HepG2 (cell line): ENCODE measurements around the gene TFRC. TPM values are rescaled to one million over a fixed set of nuclear protein-coding genes. Genes with fewer than 3 reads are reported as not detected.

ENCODE experiments used
- AHR ChIP-seq: IDR thresholded peaks from 2 replicates; pipeline ENCODE4 v1.6.1; 2018; ENCODE audit warnings: missing genetic modification reagents, missing compliant biosample characterization
- KAT7 ChIP-seq: IDR thresholded peaks from 2 replicates; pipeline ENCODE4 v1.6.1; 2018; ENCODE audit warnings: borderline replicate concordance, missing compliant biosample characterization
- RARG ChIP-seq: sonication (generic); formaldehyde crosslinking; IDR thresholded peaks from 2 replicates; pipeline ENCODE4 v1.4.0; 2020; ENCODE audit warnings: low read depth, mild to moderate bottlenecking, missing genetic modification reagents
- RNF2 ChIP-seq: fragments of 450-650 bp; conservative IDR thresholded peaks from 2 replicates; pipeline ENCODE4 v1.6.1; 2016; ENCODE audit warnings: low read depth
- SP2 ChIP-seq: sonication (generic); formaldehyde crosslinking; IDR thresholded peaks from 2 replicates; pipeline ENCODE4 v1.5.1; 2020; ENCODE audit warnings: mild to moderate bottlenecking, missing genetic modification reagents
- TIGD3 ChIP-seq: sonication (generic); formaldehyde crosslinking; IDR thresholded peaks from 2 replicates; pipeline ENCODE4 v1.5.1; 2020; ENCODE audit warnings: mild to moderate bottlenecking, missing genetic modification reagents, borderline replicate concordance
- TMF1 ChIP-seq: sonication (generic); formaldehyde crosslinking; IDR thresholded peaks from 2 replicates; pipeline ENCODE4 v1.8.1; 2022; ENCODE audit warnings: low read depth, missing genetic modification reagents
- TOE1 ChIP-seq: sonication (generic); formaldehyde crosslinking; IDR thresholded peaks from 2 replicates; pipeline ENCODE4 v1.4.0; 2020; ENCODE audit warnings: mild to moderate bottlenecking, missing genetic modification reagents
- U2AF2 ChIP-seq: fragments of 200-400 bp; formaldehyde crosslinking; IDR thresholded peaks from 2 replicates; pipeline ENCODE4 v1.6.1; 2017; ENCODE audit warnings: low read depth, mild to moderate bottlenecking, low read length
- USF2 ChIP-seq, 2 experiments: sonication (generic) in 1 of 2; formaldehyde crosslinking in 1 of 2; IDR thresholded peaks; 2 replicates each; pipeline versions ENCODE4 v1.5.1 to v1.6.1; 2011 to 2020; ENCODE audit warnings: borderline replicate concordance in 1 of 2, low read depth in 1 of 2, low read length in 1 of 2, mild to moderate bottlenecking in 1 of 2, missing genetic modification reagents in 1 of 2, moderate library complexity in 1 of 2
- ZBTB33 ChIP-seq: sonication (generic); formaldehyde crosslinking; IDR thresholded peaks from 2 replicates; pipeline ENCODE4 v1.4.0; 2020; ENCODE audit warnings: missing genetic modification reagents
- ZNF17 ChIP-seq: sonication (generic); formaldehyde crosslinking; IDR thresholded peaks from 2 replicates; pipeline ENCODE4 v1.5.0; 2020; ENCODE audit warnings: mild to moderate bottlenecking, missing genetic modification reagents
- ZNF766 ChIP-seq: sonication (generic); formaldehyde crosslinking; IDR thresholded peaks from 2 replicates; pipeline ENCODE4 v1.5.0; 2020; ENCODE audit warnings: missing genetic modification reagents, borderline replicate concordance
- ZNF891 ChIP-seq: sonication (generic); formaldehyde crosslinking; IDR thresholded peaks from 2 replicates; pipeline ENCODE4 v1.5.0; 2020; ENCODE audit warnings: mild to moderate bottlenecking, missing genetic modification reagents
- polyA plus RNA-seq, 8 experiments: library from polyadenylated mRNA; depleted of rRNA in 3 of 8; stranded (reverse) in 7 of 8; unstranded in 1 of 8; fragments of >200 nt; fragmentation: Illumina TruSeq in 4 of 8; extraction: Trizol in 4 of 8; gene quantifications; 2 replicates each; pipeline versions ENCODE4 v1.2.1 to v1.2.3, GENCODE V29; 2011 to 2016; ENCODE audit warnings: low read depth in 4 of 8, missing spikeins in 1 of 8, mixed read lengths in 1 of 8; ENCODE audit not compliant: insufficient read depth in 1 of 8
- total RNA-seq, 5 experiments: library from RNA; depleted of rRNA; stranded (reverse); fragments of >200 nt; fragmentation: Illumina TruSeq; extraction: Trizol; gene quantifications; 2 replicates each; pipeline ENCODE4 v1.2.3, GENCODE V29; 2016; ENCODE audit warnings: low read depth in 1 of 5
- TF ChIP-seq, protein P1 (sequence below): sonication (generic); formaldehyde crosslinking; IDR thresholded peaks from 2 replicates; pipeline ENCODE4 v1.4.0; 2020; ENCODE audit warnings: missing genetic modification reagents, borderline replicate concordance
- TF ChIP-seq, protein P2 (sequence below): sonication (generic); formaldehyde crosslinking; IDR thresholded peaks from 2 replicates; pipeline ENCODE4 v1.5.0; 2020; ENCODE audit warnings: mild to moderate bottlenecking, missing genetic modification reagents, borderline replicate concordance

The TFRC gene
- total and polyA plus RNA-seq, 2 of the 13 experiments (the other 11 are each of a cell fraction or from before 2014, with no cell fraction given), result 188 to 274 TPM

DNA sequence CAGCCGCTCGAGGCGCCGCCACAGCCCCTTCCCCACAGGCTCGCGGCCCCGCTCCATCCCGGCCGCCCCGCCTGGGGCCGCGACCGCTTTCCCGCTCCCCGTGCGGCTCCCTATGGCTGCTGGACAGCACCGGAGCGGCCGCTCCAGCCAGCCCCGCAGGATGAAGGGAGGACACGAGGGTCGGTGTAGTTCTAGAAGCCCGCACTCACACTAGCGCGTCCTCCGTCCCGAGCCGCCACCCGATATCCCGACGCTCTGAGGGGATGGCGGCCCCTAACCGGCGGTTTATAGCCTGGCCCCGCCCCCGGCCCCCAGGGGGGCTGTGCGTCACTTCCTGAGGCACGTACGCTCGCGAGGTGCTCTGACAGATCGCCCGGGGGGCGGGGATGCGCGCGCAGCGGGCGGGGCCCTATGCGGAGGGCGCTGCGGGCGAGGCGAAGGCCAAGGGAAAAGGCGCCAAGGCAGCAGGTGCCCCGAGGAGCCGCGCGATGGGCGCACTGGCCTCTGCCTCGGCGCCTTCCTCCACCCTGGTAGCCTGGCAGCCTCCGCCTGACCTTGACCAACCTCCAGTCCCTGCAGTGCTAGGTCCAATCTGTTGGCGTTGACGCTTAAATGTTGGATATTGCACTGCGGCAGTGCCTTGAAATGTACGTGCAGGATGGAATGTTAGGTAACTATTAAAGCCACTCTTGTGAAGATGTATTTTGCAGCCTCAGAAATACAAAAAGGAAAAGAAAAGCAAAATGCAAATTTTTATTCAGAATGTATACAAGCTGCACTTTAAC is at the start of gene TFRC (continued):
- TF ChIP-seq, protein P1, sequence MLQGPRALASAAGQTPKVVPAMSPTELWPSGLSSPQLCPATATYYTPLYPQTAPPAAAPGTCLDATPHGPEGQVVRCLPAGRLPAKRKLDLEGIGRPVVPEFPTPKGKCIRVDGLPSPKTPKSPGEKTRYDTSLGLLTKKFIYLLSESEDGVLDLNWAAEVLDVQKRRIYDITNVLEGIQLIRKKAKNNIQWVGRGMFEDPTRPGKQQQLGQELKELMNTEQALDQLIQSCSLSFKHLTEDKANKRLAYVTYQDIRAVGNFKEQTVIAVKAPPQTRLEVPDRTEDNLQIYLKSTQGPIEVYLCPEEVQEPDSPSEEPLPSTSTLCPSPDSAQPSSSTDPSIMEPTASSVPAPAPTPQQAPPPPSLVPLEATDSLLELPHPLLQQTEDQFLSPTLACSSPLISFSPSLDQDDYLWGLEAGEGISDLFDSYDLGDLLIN (CRISPR knock-in tag), result no peak; the same call in 1 of the 2 replicates
- TF ChIP-seq AHR (CRISPR knock-in tag) (peak; percentile 76; the same call in 1 of the 2 replicates), TIGD3 (CRISPR knock-in tag) (no peak), ZNF891 (CRISPR knock-in tag) (peak; percentile 91), U2AF2 (no peak), TMF1 (CRISPR knock-in tag) (no peak; the same call in 1 of the 2 replicates), ZNF766 (CRISPR knock-in tag) (peak; percentile 82; the same call in 1 of the 2 replicates), SP2 (CRISPR knock-in tag) (peak; percentile 35; the same call in 1 of the 2 replicates), RARG (CRISPR knock-in tag) (no peak), ZNF17 (no peak), ZBTB33 (CRISPR knock-in tag) (0 out of 2 replicates have a peak, but pooled peaks have one; percentile 10), RNF2 (0 out of 2 replicates have a peak, but pooled peaks have one; percentile 74), TOE1 (CRISPR knock-in tag) (0 out of 2 replicates have a peak, but pooled peaks have one; percentile 74), USF2 (IDR thresholded peaks at IDR 0.05; ENCODE audit: low read depth, low read length) (no peak), USF2 (CRISPR knock-in tag; IDR thresholded peaks at IDR 0.05; ENCODE audit: borderline replicate concordance) (peak; percentile 47; the same call in 1 of the 2 replicates), KAT7 (CRISPR knock-in tag) (peak; percentile 79)
- TF ChIP-seq, protein P2, sequence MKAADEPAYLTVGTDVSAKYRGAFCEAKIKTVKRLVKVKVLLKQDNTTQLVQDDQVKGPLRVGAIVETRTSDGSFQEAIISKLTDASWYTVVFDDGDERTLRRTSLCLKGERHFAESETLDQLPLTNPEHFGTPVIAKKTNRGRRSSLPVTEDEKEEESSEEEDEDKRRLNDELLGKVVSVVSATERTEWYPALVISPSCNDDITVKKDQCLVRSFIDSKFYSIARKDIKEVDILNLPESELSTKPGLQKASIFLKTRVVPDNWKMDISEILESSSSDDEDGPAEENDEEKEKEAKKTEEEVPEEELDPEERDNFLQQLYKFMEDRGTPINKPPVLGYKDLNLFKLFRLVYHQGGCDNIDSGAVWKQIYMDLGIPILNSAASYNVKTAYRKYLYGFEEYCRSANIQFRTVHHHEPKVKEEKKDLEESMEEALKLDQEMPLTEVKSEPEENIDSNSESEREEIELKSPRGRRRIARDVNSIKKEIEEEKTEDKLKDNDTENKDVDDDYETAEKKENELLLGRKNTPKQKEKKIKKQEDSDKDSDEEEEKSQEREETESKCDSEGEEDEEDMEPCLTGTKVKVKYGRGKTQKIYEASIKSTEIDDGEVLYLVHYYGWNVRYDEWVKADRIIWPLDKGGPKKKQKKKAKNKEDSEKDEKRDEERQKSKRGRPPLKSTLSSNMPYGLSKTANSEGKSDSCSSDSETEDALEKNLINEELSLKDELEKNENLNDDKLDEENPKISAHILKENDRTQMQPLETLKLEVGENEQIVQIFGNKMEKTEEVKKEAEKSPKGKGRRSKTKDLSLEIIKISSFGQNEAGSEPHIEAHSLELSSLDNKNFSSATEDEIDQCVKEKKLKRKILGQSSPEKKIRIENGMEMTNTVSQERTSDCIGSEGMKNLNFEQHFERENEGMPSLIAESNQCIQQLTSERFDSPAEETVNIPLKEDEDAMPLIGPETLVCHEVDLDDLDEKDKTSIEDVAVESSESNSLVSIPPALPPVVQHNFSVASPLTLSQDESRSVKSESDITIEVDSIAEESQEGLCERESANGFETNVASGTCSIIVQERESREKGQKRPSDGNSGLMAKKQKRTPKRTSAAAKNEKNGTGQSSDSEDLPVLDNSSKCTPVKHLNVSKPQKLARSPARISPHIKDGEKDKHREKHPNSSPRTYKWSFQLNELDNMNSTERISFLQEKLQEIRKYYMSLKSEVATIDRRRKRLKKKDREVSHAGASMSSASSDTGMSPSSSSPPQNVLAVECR, result peak; percentile 92
